Panc1 (cell line): ENCODE measurements around the gene INVS.
"Not testable (repeated sequence)": the region's sequence is repeated elsewhere in the genome, so short reads cannot be mapped to it uniquely, and the experiment has no call there.

ENCODE experiments used
- POLR2AphosphoS5 ChIP-seq: IDR thresholded peaks from 2 replicates; pipeline ENCODE4 v1.6.1; 2012; ENCODE audit warnings: mild to moderate bottlenecking, low read depth, low read length, moderate library complexity
- TCF7L2 ChIP-seq: IDR thresholded peaks from 2 replicates; pipeline ENCODE4 v1.6.1; 2011; ENCODE audit warnings: mild to moderate bottlenecking, low read depth, low read length, inconsistent platforms

- not testable (repeated sequence) for TF ChIP-seq TCF7L2, POLR2AphosphoS5
Measured at GRCh38 chr9:100338736-100339135, 239.7 kb downstream of the INVS start.
